Kasumi-1 (cell line): ENCODE measurements around the gene RASA2.

Experiments
- DNase-seq, 2 experiments: peaks; one replicate each; lab custom pipeline; 2025; lab: John Stamatoyannopoulos, UW

The RASA2 gene

GRCh38 chr3:141643391-141643790 lies 156.6 kb downstream of the RASA2 start:
- DNase-seq, result no peak

DNA sequence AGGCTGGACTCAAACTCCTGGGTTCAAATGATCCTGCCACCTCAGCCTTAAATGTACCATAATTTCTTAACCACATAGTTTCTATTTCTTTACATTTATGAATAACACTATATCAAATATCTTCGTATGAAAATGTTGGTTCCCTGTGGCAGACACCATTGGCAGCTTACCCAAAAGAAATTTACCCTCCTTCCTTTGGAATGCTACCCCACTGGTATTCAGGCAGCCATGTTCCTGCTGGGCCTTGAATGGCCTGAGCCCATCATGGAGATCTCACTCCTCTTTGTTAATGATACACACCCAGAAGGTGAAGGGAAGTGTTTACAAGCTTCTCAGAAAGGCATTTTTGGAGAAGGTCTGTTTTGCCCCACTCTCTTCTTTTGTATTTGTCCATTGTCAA lies 157.0 kb downstream of the RASA2 start:
- DNase-seq, result no peak

- DNase-seq, result peak; percentile 20 to 34
Measured at GRCh38 chr3:141644931-141645330, 158.1 kb downstream of the RASA2 start.

- peak; percentile 80 to 84 for DNase-seq
Measured at GRCh38 chr3:141646760-141647561, 160.1 kb downstream of the RASA2 start.

- DNase-seq, result no peak
Measured at GRCh38 chr3:141647562-141647915, 160.7 kb downstream of the RASA2 start.

- no peak for DNase-seq
Measured at GRCh38 chr3:141648055-141648910, 161.5 kb downstream of the RASA2 start.

DNA sequence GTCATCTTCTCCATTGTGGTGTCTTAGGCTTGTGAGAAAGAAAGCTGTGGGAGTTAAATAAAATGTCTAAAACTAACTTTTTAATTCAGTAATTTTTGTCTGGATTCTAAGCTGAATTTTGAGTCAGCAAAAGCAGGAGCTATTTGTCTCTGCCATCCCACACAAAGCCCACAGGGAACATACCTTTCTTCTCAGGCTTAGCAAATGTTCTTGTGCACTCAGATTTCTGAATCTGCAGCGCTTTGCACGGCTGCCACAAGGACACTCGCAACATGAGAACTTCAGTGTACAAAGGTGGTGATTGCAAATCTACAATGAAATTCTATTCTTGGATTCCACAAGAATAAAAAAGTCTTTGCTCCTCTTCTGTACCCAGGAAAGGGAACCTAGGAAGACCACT lies 163.0 kb downstream of the RASA2 start:
- DNase-seq, result no peak

- DNase-seq, result no peak
Measured at GRCh38 chr3:141650783-141651182, 164.0 kb downstream of the RASA2 start.

DNA sequence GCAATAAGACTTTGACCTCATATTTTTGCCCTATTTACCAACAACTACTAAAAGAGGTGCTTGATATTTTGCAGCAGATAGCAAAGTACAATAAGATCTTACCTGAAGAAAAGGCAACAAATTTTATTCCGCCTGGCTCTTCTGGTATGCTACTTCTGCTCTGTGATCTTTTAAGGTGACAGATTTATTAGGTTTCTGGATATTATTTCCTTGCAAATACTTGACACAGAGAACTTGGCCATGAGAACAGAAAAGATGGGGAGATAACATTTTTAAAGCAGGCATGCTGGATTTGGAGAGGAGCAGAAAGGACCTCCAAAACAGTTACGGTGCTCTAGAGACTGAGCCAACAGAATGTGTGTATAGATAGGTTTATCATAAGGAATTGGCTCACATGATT lies 164.6 kb downstream of the RASA2 start:
- no peak for DNase-seq

- DNase-seq, result no peak
Measured at GRCh38 chr3:141652349-141652748, 165.5 kb downstream of the RASA2 start.

DNA sequence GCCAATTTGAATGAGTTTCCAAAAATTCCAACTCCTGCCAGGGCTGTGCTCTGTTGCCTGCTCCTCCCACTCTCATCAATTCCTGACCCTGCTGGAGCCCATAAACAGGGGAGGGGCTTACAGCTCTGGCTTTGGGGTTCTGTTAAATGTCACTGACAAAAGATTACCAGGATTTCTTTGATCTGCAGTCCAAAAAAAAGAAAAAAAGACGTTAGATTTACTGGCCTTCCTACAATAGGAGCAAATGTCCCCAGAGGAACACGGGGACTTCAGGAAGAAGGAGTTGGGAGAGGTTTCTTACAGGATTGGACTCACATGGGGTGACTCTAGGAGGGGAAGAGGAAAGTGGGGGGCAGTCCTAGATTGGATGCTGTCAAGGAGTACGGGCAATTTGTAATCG lies 167.0 kb downstream of the RASA2 start:
- DNase-seq, result no peak

GRCh38 chr3:141655801-141656200 lies 169.0 kb downstream of the RASA2 start:
- no peak for DNase-seq

- no peak for DNase-seq
Measured at GRCh38 chr3:141656771-141657170, 169.9 kb downstream of the RASA2 start.

GRCh38 chr3:141657516-141657915 lies 170.7 kb downstream of the RASA2 start:
- DNase-seq, result no peak

DNA sequence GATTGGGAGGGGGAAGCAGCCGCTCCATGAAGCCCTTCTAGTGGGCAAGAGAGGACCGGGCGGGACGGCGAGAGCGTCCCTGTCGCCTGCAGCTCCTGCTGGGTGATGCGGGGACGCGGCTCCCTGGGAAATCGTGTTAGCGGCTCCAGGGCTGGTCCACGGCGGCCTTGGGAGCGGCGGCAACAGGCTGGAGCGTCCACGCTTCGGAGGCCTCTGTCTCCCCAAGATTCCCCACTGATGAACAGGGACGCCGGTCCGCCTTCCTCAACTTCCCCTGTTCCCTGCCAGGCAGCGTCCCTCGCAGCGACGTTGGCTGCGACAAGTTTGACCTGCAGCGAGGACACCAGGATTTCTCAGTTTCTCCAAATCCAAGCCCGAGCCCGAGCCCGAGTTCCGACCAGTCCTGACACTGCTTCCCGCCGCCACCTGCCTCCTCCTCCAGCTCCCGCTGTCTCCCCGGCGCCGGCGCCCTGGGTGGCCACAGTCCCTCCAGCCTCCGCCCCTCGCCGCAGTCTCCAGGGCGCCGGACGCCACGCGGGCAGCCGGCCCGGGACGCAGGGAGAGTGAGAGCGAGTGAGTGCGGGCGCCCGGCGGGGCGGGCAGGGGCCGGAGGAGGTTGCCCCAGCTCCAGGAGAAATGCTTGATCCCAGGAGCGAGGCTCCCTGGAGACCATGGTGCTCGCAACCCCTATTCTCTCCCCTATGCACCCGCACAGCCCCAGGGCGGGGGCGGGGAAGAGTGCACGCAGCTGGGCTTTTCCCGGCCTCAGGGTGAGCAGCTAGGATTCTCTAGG lies 173.2 kb downstream of the RASA2 start:
- DNase-seq, result peak; percentile 9 to 16

- no peak for DNase-seq
Measured at GRCh38 chr3:141660614-141660947, 173.8 kb downstream of the RASA2 start.

DNA sequence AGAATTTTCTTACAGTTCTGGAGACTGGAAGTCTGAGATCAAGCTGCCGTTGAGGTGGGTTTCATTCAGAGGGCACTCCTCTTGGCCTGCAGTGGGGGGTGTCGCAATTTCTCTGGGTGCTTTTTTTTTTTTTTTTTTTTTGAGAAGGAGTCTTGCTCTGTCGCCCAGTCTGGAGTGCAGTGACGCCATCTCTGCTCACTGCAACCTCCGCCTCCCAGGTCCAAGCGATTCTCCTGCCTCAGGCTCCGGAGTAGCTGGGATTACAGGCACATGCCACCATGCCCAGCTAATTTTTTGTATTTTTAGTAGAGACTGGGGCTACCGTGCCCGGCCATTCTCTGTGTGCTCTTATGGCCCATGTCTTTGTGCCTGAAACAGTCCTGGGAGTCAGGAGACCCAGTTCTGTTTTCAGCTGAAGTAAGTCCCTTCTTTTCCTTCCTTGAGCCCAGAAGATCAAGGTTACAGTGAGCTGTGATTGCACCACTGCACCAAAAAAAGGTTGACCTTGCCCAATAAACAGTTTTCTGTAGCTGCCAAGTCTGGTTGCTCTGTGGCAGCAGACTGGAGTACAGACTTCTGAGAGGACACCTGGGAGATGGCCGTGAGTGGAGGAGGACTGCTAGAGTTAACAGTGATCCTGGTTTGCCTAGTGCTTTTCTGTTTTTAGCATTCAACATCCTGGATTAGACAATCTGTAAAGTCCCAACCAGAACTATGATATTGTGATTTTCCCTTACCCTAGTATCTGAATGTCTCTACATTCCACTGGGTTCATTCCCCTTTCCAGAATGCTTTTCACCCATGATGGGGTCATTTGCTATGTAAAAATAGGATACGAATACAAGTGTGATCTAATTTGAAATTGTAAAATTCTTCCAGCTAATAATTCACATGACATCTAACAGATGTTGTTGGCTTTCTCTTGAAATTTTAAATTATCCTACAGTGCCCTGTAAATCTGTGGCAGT lies 174.7 kb downstream of the RASA2 start:
- DNase-seq, result no peak

DNA sequence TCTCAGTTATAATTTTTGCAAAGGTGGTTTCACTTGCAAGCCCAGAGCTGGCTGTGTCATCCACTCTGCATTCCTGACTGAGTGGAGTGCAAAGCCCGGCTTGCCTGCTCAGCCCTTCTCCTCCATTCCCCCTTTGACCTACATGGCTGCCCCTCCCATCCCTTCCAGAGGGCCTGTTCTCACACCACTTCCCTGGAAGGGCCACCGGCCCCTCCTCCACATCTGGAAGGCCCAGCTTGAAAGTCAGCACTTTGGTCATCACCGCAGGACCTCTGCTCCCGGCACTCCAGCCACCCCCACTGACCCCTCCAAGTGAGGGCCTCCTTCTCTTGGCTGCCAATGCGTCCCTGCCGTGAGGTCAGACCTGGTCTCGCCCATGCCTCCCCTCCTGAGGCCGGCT lies 177.2 kb downstream of the RASA2 start:
- no peak for DNase-seq
